ENCODE data around the gene TUBA1C.

The TUBA1C gene

DNA sequence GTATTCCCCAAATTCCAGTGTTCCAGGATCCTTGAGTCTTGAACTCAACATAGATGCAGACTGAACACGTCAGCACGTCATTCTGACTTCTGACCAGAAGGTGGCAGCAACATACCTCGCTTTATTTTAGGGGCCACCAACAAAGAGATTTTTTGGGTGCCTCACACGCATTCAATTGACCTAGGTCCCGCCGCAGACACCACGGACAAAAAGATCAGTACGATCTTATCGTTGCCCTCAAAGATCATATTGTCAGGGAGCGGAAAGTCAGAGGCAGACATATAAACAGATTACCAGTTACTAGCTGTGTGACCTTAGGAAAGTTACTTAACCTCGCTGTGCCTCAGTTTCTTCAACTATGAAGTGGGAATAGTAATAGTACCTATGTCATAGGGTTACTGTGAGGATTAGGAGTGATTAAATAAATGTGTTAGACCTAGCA is 23.6 kb downstream of the TUBA1C start (continued):
- no peak for TF ChIP-seq ZNF645 (tag by site-specific recombination; IDR thresholded peaks at IDR 0.05)
- TF ChIP-seq ZNF350 (tag by site-specific recombination; IDR thresholded peaks at IDR 0.05): no peak
- no peak for TF ChIP-seq ZNF354C (tag by site-specific recombination; IDR thresholded peaks at IDR 0.05; ENCODE audit: borderline replicate concordance, low read depth)
- TF ChIP-seq ZNF404 (tag by site-specific recombination; IDR thresholded peaks at IDR 0.05): no peak
- no peak for TF ChIP-seq ZNF776 (tag by site-specific recombination; IDR thresholded peaks at IDR 0.05; ENCODE audit: borderline replicate concordance)
- TF ChIP-seq, protein P1, sequence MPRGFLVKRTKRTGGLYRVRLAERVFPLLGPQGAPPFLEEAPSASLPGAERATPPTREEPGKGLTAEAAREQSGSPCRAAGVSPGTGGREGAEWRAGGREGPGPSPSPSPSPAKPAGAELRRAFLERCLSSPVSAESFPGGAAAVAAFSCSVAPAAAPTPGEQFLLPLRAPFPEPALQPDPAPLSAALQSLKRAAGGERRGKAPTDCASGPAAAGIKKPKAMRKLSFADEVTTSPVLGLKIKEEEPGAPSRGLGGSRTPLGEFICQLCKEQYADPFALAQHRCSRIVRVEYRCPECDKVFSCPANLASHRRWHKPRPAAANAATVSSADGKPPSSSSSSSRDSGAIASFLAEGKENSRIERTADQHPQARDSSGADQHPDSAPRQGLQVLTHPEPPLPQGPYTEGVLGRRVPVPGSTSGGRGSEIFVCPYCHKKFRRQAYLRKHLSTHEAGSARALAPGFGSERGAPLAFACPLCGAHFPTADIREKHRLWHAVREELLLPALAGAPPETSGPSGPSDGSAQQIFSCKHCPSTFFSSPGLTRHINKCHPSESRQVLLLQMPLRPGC (tag by site-specific recombination; IDR thresholded peaks at IDR 0.05): peak; percentile 22; the same call in 1 of the 2 replicates
- TF ChIP-seq ZNF214 (tag by site-specific recombination; IDR thresholded peaks at IDR 0.05; ENCODE audit: borderline replicate concordance): no peak
- TF ChIP-seq ZNF624 (tag by site-specific recombination; IDR thresholded peaks at IDR 0.05): no peak
- TF ChIP-seq SALL2 (tag by site-specific recombination; IDR thresholded peaks at IDR 0.05; ENCODE audit: borderline replicate concordance): no peak
- peak; percentile 19; the same call in 1 of the 2 replicates for TF ChIP-seq GLIS1 (tag by site-specific recombination; IDR thresholded peaks at IDR 0.05)
- no peak for TF ChIP-seq ZNF10 (tag by site-specific recombination; IDR thresholded peaks at IDR 0.05)
- peak; percentile 98 for TF ChIP-seq ZBTB48 (tag by site-specific recombination; IDR thresholded peaks at IDR 0.05)
- TF ChIP-seq ZNF114 (tag by site-specific recombination; IDR thresholded peaks at IDR 0.05): no peak
- TF ChIP-seq ZNF324 (tag by site-specific recombination; IDR thresholded peaks at IDR 0.05): peak; percentile 74
- no peak for TF ChIP-seq SCRT2 (tag by site-specific recombination; IDR thresholded peaks at IDR 0.05)
- no peak for TF ChIP-seq ZNF157 (tag by site-specific recombination; IDR thresholded peaks at IDR 0.05)
- TF ChIP-seq ZFP69B (tag by site-specific recombination; IDR thresholded peaks at IDR 0.05): no peak
- no peak for TF ChIP-seq ZNF48 (tag by site-specific recombination; IDR thresholded peaks at IDR 0.05)
- TF ChIP-seq ZNF510 (tag by site-specific recombination; IDR thresholded peaks at IDR 0.05; ENCODE audit: insufficient replicate concordance): no peak
- no peak for TF ChIP-seq HOXA7 (CRISPR knock-in tag; IDR thresholded peaks at IDR 0.05; ENCODE audit: borderline replicate concordance)
- no peak for TF ChIP-seq ZNF37A (tag by site-specific recombination; IDR thresholded peaks at IDR 0.05)
- no peak for TF ChIP-seq ZNF558 (tag by site-specific recombination; IDR thresholded peaks at IDR 0.05)
- TF ChIP-seq ZNF777 (tag by site-specific recombination; IDR thresholded peaks at IDR 0.05; ENCODE audit: borderline replicate concordance): no peak

DNA sequence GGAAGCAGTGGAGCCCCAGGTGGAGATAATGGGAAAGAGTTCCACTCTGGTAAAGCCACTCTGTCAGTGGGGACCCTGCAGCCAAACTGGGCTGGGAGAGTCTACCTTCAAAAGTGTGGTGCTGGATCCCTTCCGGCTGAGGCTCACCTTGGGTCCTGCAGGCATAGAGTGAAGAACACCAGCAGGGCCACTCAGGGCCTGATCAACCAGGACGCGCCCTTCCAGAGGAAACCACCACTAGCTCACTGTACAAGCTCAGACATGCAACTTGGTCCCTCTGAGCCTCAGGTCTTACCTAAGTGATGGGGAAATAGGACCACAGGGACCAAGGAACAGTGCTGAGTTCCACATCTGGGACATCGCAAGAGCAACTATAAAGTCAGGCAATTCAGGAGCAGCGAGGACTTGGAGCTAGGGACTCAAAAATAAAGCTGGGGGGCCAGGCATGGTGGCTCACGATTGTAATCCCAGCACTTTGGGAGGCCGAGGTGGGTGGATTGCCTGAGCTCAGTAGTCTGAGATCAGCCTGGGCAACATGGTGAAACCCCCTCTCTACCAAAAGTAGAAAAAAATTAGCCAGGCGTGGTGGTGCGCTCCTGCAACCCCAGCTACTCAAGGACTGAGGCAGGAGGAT is 24.2 kb downstream of the TUBA1C start:
- Histone ChIP-seq H3K9me3 (ENCODE audit: control insufficient read depth, insufficient read depth, low read depth, low read length) (no peaks in the 10 kb centered on the region), H3K27ac (ENCODE audit: extremely low read depth, low read depth, low read length) (no peak overlapping the region; the same call in 1 of the 2 replicates), H3K4me3 (ENCODE audit: low read depth, low read length) (no peak overlapping the region), H3K4me1 (ENCODE audit: control insufficient read depth, insufficient read depth, low read length) (no peaks in the 10 kb centered on the region), H3K36me3 (ENCODE audit: control insufficient read depth in 2 of 2, insufficient read depth in 1 of 2, low read length in 2 of 2) (no peaks in the 10 kb centered on the region)
- ChIA-PET CTCF (interaction anchor here (0.5 to 10.2 kb wide), 45 partner anchors 6 to 334 kb away, joined by 3 to 208 read pairs (median 4); partner anchors contain the start of genes C1QL4, DNAJC22, FAM186B and PRPF40B), POLR2A (interaction anchor here (1.4 to 1.9 kb wide), 7 partner anchors 8 to 69 kb away, joined by 3 to 18 read pairs (median 6); partner anchors contain the start of gene TROAP)
- TF ChIP-seq ZXDB (tag by site-specific recombination; IDR thresholded peaks at IDR 0.05) (no peak), ZNF596 (tag by site-specific recombination; IDR thresholded peaks at IDR 0.05) (no peak), PRDM10 (tag by site-specific recombination; IDR thresholded peaks at IDR 0.05) (peak; percentile 54), BCL11B (tag by site-specific recombination; IDR thresholded peaks at IDR 0.05; ENCODE audit: low read depth) (no peak), ZNF560 (tag by site-specific recombination; IDR thresholded peaks at IDR 0.05; ENCODE audit: borderline replicate concordance) (no peak), ZNF600 (tag by site-specific recombination; IDR thresholded peaks at IDR 0.05) (0 out of 2 replicates have a peak, but pooled peaks have one; percentile 16), ZNF747 (tag by site-specific recombination; IDR thresholded peaks at IDR 0.05) (no peak)
- TF ChIP-seq, protein P2, sequence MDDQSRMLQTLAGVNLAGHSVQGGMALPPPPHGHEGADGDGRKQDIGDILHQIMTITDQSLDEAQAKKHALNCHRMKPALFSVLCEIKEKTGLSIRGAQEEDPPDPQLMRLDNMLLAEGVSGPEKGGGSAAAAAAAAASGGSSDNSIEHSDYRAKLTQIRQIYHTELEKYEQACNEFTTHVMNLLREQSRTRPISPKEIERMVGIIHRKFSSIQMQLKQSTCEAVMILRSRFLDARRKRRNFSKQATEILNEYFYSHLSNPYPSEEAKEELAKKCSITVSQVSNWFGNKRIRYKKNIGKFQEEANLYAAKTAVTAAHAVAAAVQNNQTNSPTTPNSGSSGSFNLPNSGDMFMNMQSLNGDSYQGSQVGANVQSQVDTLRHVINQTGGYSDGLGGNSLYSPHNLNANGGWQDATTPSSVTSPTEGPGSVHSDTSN (CRISPR knock-in tag; IDR thresholded peaks at IDR 0.05): no peak
